ENCODE measurements around the gene LMO3.

DNA sequence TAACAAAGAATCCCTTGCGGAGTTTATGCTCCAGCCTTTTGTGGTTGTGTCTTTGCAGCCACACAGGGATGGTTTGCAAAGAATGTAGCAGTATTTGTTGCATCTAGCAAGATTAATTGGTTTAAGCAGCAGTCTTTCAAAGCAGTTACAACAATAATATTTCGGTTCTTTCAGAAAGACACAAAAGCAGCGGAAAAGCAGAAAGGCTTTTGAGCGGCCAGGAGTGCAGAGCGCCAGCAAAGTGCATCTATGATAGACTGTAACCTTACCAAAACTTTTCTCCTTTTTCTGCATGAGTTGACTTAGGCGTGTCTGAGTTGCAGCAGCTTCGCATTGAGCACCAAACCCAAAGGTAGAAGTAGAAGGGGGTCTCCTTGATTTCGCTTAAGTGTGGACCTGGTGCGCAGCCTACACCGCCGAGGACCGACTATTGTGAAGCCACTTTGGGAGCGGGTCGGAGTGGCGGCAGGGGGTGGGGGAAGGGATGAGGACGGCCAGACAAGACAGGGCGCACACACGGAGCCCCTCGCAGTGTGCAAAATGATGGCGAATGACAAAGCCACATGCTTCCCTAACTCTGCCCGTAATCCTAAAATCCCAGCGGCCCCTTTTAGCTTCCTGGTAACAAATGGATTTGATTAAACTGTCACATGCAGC is 1.2 kb downstream of the LMO3 start:
- TF ChIP-seq, protein P1, sequence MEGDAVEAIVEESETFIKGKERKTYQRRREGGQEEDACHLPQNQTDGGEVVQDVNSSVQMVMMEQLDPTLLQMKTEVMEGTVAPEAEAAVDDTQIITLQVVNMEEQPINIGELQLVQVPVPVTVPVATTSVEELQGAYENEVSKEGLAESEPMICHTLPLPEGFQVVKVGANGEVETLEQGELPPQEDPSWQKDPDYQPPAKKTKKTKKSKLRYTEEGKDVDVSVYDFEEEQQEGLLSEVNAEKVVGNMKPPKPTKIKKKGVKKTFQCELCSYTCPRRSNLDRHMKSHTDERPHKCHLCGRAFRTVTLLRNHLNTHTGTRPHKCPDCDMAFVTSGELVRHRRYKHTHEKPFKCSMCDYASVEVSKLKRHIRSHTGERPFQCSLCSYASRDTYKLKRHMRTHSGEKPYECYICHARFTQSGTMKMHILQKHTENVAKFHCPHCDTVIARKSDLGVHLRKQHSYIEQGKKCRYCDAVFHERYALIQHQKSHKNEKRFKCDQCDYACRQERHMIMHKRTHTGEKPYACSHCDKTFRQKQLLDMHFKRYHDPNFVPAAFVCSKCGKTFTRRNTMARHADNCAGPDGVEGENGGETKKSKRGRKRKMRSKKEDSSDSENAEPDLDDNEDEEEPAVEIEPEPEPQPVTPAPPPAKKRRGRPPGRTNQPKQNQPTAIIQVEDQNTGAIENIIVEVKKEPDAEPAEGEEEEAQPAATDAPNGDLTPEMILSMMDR (IDR thresholded peaks at IDR 0.05; ENCODE audit: low read depth, low read length, missing input control), result no peak
- TF ChIP-seq JUND (IDR thresholded peaks at IDR 0.05) (no peak), TAF1 (conservative IDR thresholded peaks at IDR 0.05) (no peak)
- TF ChIP-seq, protein P2, sequence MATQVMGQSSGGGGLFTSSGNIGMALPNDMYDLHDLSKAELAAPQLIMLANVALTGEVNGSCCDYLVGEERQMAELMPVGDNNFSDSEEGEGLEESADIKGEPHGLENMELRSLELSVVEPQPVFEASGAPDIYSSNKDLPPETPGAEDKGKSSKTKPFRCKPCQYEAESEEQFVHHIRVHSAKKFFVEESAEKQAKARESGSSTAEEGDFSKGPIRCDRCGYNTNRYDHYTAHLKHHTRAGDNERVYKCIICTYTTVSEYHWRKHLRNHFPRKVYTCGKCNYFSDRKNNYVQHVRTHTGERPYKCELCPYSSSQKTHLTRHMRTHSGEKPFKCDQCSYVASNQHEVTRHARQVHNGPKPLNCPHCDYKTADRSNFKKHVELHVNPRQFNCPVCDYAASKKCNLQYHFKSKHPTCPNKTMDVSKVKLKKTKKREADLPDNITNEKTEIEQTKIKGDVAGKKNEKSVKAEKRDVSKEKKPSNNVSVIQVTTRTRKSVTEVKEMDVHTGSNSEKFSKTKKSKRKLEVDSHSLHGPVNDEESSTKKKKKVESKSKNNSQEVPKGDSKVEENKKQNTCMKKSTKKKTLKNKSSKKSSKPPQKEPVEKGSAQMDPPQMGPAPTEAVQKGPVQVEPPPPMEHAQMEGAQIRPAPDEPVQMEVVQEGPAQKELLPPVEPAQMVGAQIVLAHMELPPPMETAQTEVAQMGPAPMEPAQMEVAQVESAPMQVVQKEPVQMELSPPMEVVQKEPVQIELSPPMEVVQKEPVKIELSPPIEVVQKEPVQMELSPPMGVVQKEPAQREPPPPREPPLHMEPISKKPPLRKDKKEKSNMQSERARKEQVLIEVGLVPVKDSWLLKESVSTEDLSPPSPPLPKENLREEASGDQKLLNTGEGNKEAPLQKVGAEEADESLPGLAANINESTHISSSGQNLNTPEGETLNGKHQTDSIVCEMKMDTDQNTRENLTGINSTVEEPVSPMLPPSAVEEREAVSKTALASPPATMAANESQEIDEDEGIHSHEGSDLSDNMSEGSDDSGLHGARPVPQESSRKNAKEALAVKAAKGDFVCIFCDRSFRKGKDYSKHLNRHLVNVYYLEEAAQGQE (IDR thresholded peaks at IDR 0.05), result no peak

Data from liver (tissue), 3 donors.